RWPE2 (cell line): ENCODE measurements around the gene SLAIN2.
A peak's percentile ranks its signal among the peaks of the same experiment; 100 is the strongest.
"Not testable (repeated sequence)": the region's sequence is repeated elsewhere in the genome, so short reads cannot be mapped to it uniquely, and the experiment has no call there.

Source experiments
- ATAC-seq: fragments of 200-7000 bp; cut with Tn5 transposase; 3 replicates; pipeline ENCODE4 v1.9.1; 2021; ENCODE audit warnings: low read depth
- DNase-seq: peaks from one replicate; pipeline ENCODE4 v3.0.0-alpha.2; 2020; ENCODE audit warnings: low spot score
- H3K27ac ChIP-seq: fragments of 450-650 bp; 2 replicates; pipeline ENCODE4 v1.5.1; 2017; ENCODE audit warnings: mild to moderate bottlenecking; ENCODE audit not compliant: poor library complexity, severe bottlenecking
- H3K27me3 ChIP-seq: fragments of 250-450 bp; sonication (Bioruptor Pico); 2 replicates; pipeline ENCODE4 v1.5.1; 2021; ENCODE audit warnings: mild to moderate bottlenecking, moderate library complexity; ENCODE audit not compliant: insufficient read depth, poor library complexity, severe bottlenecking
- H3K36me3 ChIP-seq: fragments of 250-450 bp; sonication (Bioruptor Pico); 2 replicates; pipeline ENCODE4 v1.5.1; 2020; ENCODE audit warnings: low read depth, mild to moderate bottlenecking, moderate library complexity
- H3K4me1 ChIP-seq: fragments of 250-450 bp; sonication (Bioruptor Pico); 2 replicates; pipeline ENCODE4 v1.5.1; 2021; ENCODE audit warnings: mild to moderate bottlenecking, moderate library complexity; ENCODE audit not compliant: insufficient read depth, poor library complexity, severe bottlenecking
- H3K4me3 ChIP-seq: fragments of 250-450 bp; sonication (Bioruptor Pico); 2 replicates; pipeline ENCODE4 v1.5.1; 2021; ENCODE audit warnings: mild to moderate bottlenecking, moderate library complexity; ENCODE audit not compliant: severe bottlenecking
- H3K9me3 ChIP-seq: fragments of 250-450 bp; sonication (Bioruptor Pico); 2 replicates; pipeline ENCODE4 v1.5.1; 2021; ENCODE audit warnings: mild to moderate bottlenecking, moderate library complexity; ENCODE audit not compliant: severe bottlenecking
- CTCF ChIP-seq: fragments of 450-650 bp; IDR thresholded peaks from one replicate; pipeline ENCODE4 v1.5.1; 2017; ENCODE audit warnings: mild to moderate bottlenecking, moderate library complexity; ENCODE audit not compliant: poor library complexity, severe bottlenecking

Gene SLAIN2

GRCh38 chr4:48311896-48312295 is 29.4 kb upstream of the SLAIN2 start:
- Histone ChIP-seq H3K4me1 (no peaks in the 10 kb centered on the region), H3K36me3 (no peaks in the 10 kb centered on the region), H3K9me3 (no peaks in the 10 kb centered on the region), H3K27ac (no peak overlapping the region), H3K27me3 (no peaks in the 10 kb centered on the region), H3K4me3 (no peak overlapping the region)
- no peak for DNase-seq
- ATAC-seq: peak; percentile 54; the same call in 1 of the 3 replicates
- no peak for TF ChIP-seq CTCF

- not testable (repeated sequence) for H3K27ac ChIP-seq, H3K27me3 ChIP-seq, DNase-seq, ATAC-seq, H3K36me3 ChIP-seq, H3K9me3 ChIP-seq, H3K4me1 ChIP-seq, H3K4me3 ChIP-seq
Observed at GRCh38 chr4:48314746-48315145, 26.6 kb upstream of the SLAIN2 start.

- ATAC-seq: peak; percentile 70
- DNase-seq: no peak
- Histone ChIP-seq H3K27ac (no peak overlapping the region), H3K27me3 (no peaks in the 10 kb centered on the region), H3K36me3 (no peaks in the 10 kb centered on the region), H3K4me1 (no peaks in the 10 kb centered on the region), H3K4me3 (no peak overlapping the region), H3K9me3 (no peaks in the 10 kb centered on the region)
- peak; percentile 89 for TF ChIP-seq CTCF
Observed at GRCh38 chr4:48315728-48316630, 25.4 kb upstream of the SLAIN2 start.

- Histone ChIP-seq H3K4me3 (no peak overlapping the region), H3K27ac (no peak overlapping the region), H3K27me3 (no peaks in the 10 kb centered on the region), H3K4me1 (no peaks in the 10 kb centered on the region), H3K9me3 (no peaks in the 10 kb centered on the region), H3K36me3 (no peaks in the 10 kb centered on the region)
- ATAC-seq (no peak), DNase-seq (no peak)
- no peak for TF ChIP-seq CTCF
Observed at GRCh38 chr4:48321312-48321711, 20.0 kb upstream of the SLAIN2 start.

- Histone ChIP-seq H3K4me3 (no peak overlapping the region), H3K27me3 (no peaks in the 10 kb centered on the region), H3K9me3 (no peaks in the 10 kb centered on the region), H3K36me3 (no peaks in the 10 kb centered on the region), H3K27ac (no peak overlapping the region), H3K4me1 (no peaks in the 10 kb centered on the region)
- TF ChIP-seq CTCF: no peak
- ATAC-seq: no peak
- DNase-seq: no peak
Observed at GRCh38 chr4:48322063-48322462, 19.3 kb upstream of the SLAIN2 start.
